Heart left ventricle (tissue), 16 donors: ENCODE results near the gene RIMKLA. TPM values are rescaled to one million over a fixed set of nuclear protein-coding genes. Genes with fewer than 3 reads are reported as not detected.

Experiments used
- ATAC-seq, 4 donors: fragments of 200-7000 bp; cut with Tn5 transposase; one replicate each; pipeline ENCODE4 v1.9.1; 2020 to 2022; ENCODE audit warnings: moderate library complexity in 4 of 4, mild to moderate bottlenecking in 3 of 4, moderate number of reproducible peaks in 1 of 4
- DNase-seq, 5 donors: peaks; one replicate each; pipeline ENCODE4 v3.0.0-alpha.2; 2020
- H3K27ac ChIP-seq, 12 donors: fragments of 200-600 bp; sonication (generic) in 4 of 12; one replicate each; pipeline versions ENCODE4 v1.5.0 to v1.8.0; 2016 to 2022; ENCODE audit warnings: mild to moderate bottlenecking in 2 of 12
- H3K27me3 ChIP-seq, 9 donors: fragments of 200-600 bp; sonication (generic) in 2 of 9; one replicate each; pipeline versions ENCODE4 v1.5.1 to v1.8.0; 2016 to 2022; ENCODE audit warnings: mild to moderate bottlenecking in 3 of 9
- H3K36me3 ChIP-seq, 9 donors: fragments of 200-600 bp; sonication (generic) in 2 of 9; one replicate each; pipeline versions ENCODE4 v1.5.0 to v1.8.0; 2018 to 2022; ENCODE audit warnings: mild to moderate bottlenecking in 2 of 9
- H3K4me1 ChIP-seq, 12 donors: fragments of 200-600 bp; sonication (generic) in 4 of 12; one replicate each; pipeline versions ENCODE4 v1.5.0 to v1.8.0; 2016 to 2022; ENCODE audit warnings: mild to moderate bottlenecking in 3 of 12
- H3K4me3 ChIP-seq, 12 donors: fragments of 200-600 bp; sonication (generic) in 4 of 12; one replicate each; pipeline versions ENCODE4 v1.5.0 to v1.8.0; 2017 to 2022; ENCODE audit warnings: mild to moderate bottlenecking in 9 of 12, moderate library complexity in 4 of 12
- H3K9me3 ChIP-seq, 12 donors: fragments of 200-600 bp; sonication (generic) in 4 of 12; one replicate each; pipeline versions ENCODE4 v1.5.0 to v1.8.0; 2016 to 2022; ENCODE audit warnings: mild to moderate bottlenecking in 1 of 12
- CTCF ChIP-seq, 12 donors: fragments of 200-600 bp; sonication (generic) in 4 of 12; IDR thresholded peaks; one replicate each; pipeline versions ENCODE4 v1.5.0 to v1.8.0; 2018 to 2022; ENCODE audit warnings: antibody characterized with exemption in 12 of 12, mild to moderate bottlenecking in 5 of 12
- POLR2A ChIP-seq, 2 donors: fragments of 450-650 bp; IDR thresholded peaks; one replicate each; pipeline ENCODE4 v1.6.1; 2017; ENCODE audit warnings: antibody characterized with exemption in 2 of 2, mild to moderate bottlenecking in 2 of 2, moderate library complexity in 2 of 2
- WGBS, 4 donors: extraction: QIAGEN DNeasy Blood & Tissue Kit in 2 of 4; methylation state at CpG; one replicate each; pipeline versions ENCODE4 v1.1.5 to v1.1.7; 2013 to 2018; 5-methylcytosine and 5-hydroxymethylcytosine counted together
- intact Hi-C, 10 donors: fragments of 100-400 bp; cut with DNase I; formaldehyde crosslinking; loops; one replicate each; pipeline versions ENCODE4 v1.11.1 to v1.14.2; 2022
- polyA plus RNA-seq, 2 donors: library from polyadenylated mRNA; stranded (reverse); fragments of 200-250 nt; gene quantifications; one replicate each; pipeline ENCODE4 v1.2.3, GENCODE V29; 2013
- total RNA-seq, 9 donors: library from RNA; depleted of rRNA in 2 of 9; stranded (reverse); fragments of >200 nt in 2 of 9; fragmentation: NEBNext Ultra II Directional in 3 of 9; extraction: Animal tissue kit (Norgen Biotek cat#: 25700) in 3 of 9; gene quantifications; one replicate each; pipeline versions ENCODE4 v1.1.0 to v1.2.4, GENCODE V29; 2016 to 2023
- donor health status: ischemic (EF 13 %, LVEDD 7.1; RV severe dilation, severe dysfunction).
- donor health status: healthy with polysubstance abuse.
- donor health status: DM: no; HTN: yes; CAD: no.
- donor health status: DM: no; HTN: no; CAD: no.
- donor health status: ischemic (EF 25% LVEDD 6.9; RV normal size, moderate dysfunction).
- donor health status: ischemic (EF 25% LVEDD 5.7; RV mildly dilated, moderate dysfunction).
- donor health status: healthy.
- donor health status: DM: yes; HTN: yes; CAD: no.
- donor health status: ischemic (EF 35%, LVEDD 5.7; RV mildly dilated, moderate dysfunction).
- donor health status: nonischemic (EF 11% LVEDD 7.7; RV severe dilation, severe dysfunction).
- donor health status: DM: yes; HTN: yes; CAD: no.
- donor health status: PGD.
- donor health status: ischemic (EF 29% LVEDD 5.4; RV normal size, mild dysfunction).
- donor health status: nonischemic (EF 23%, LVEDD 6.1; RV moderate dilation, normal function).

RIMKLA gene
- total and polyA plus RNA-seq, 11 donors = 2.3 to 15.3 (median 8.2) TPM

- intact Hi-C loops = loop anchor here in 1 of 10 donors (10.0 kb wide), 1 partner anchor 268 kb away; no protein-coding TSS in a partner anchor
- Histone ChIP-seq H3K9me3 (no peaks in the 10 kb centered on the region), H3K27me3 (no peaks in the 10 kb centered on the region), H3K4me3 (no peak overlapping the region), H3K27ac (no peak overlapping the region), H3K36me3 (no peaks in the 10 kb centered on the region), H3K4me1 (no peaks in the 10 kb centered on the region)
- TF ChIP-seq POLR2A (IDR thresholded peaks at IDR 0.05) (no peak), CTCF (IDR thresholded peaks at IDR 0.05) (no peak)
- DNase-seq = no peak
- whole genome bisulfite sequencing, 4 donors = 34 to 48% (median 46%) methylated on average over 2 of the region's 2 CpGs
- no peak for ATAC-seq
These were observed 62.1 kb downstream of the RIMKLA start for GRCh38 chr1:42442662-42443061.

- intact Hi-C loops = loop anchor here in 1 of 10 donors (10.0 kb wide), 1 partner anchor 274 kb away; no protein-coding TSS in a partner anchor
- Histone ChIP-seq H3K4me3 (no peak overlapping the region), H3K4me1 (no peaks in the 10 kb centered on the region), H3K27me3 (no peaks in the 10 kb centered on the region), H3K27ac (no peak overlapping the region), H3K9me3 (no peaks in the 10 kb centered on the region), H3K36me3 (no peaks in the 10 kb centered on the region)
- ATAC-seq (no peak), DNase-seq (no peak)
- TF ChIP-seq CTCF (IDR thresholded peaks at IDR 0.05) = no peak
- no peak for TF ChIP-seq POLR2A (IDR thresholded peaks at IDR 0.05)
These were observed 68.7 kb downstream of the RIMKLA start for GRCh38 chr1:42449256-42449655.

GRCh38 chr1:42450061-42450460 is 69.5 kb downstream of the RIMKLA start:
- WGBS, 4 donors = 73 to 93% (median 92%) methylated on average over 1 of the region's 1 CpG
- DNase-seq = no peak
- no peak overlapping the region for H3K4me3 ChIP-seq
- H3K4me1 ChIP-seq = peaks cover 0 to under 1% (median 0%) of the 10 kb centered on the region in 12 donors
- no peaks in the 10 kb centered on the region for H3K36me3 ChIP-seq
- no peak for ATAC-seq
- H3K27ac ChIP-seq = no peak overlapping the region
- no peaks in the 10 kb centered on the region for H3K27me3 ChIP-seq
- TF ChIP-seq POLR2A (IDR thresholded peaks at IDR 0.05) (no peak), CTCF (IDR thresholded peaks at IDR 0.05) (no peak)
- intact Hi-C loops = loop anchor here in 3 of 10 donors (10.0 kb wide), 3 partner anchors 105 to 305 kb away; no protein-coding TSS in a partner anchor
- no peaks in the 10 kb centered on the region for H3K9me3 ChIP-seq

GRCh38 chr1:42453386-42453785 is 72.8 kb downstream of the RIMKLA start:
- Histone ChIP-seq H3K4me1 (peaks cover 0 to 25% (median 15%) of the 10 kb centered on the region in 12 donors), H3K27ac (no peak overlapping the region), H3K27me3 (no peaks in the 10 kb centered on the region), H3K36me3 (peaks cover 0 to 10% (median 6%) of the 10 kb centered on the region in 9 donors), H3K9me3 (no peaks in the 10 kb centered on the region), H3K4me3 (no peak overlapping the region)
- ATAC-seq (no peak), DNase-seq (no peak)
- intact Hi-C loops = loop anchor here in 3 of 10 donors (10.0 kb wide), 3 partner anchors 109 to 301 kb away; no protein-coding TSS in a partner anchor
- TF ChIP-seq CTCF (IDR thresholded peaks at IDR 0.05) (no peak), POLR2A (IDR thresholded peaks at IDR 0.05) (no peak)
- WGBS, 4 donors = 83 to 88% (median 87%) methylated on average over 4 of the region's 4 CpGs
